ENCODE data around the gene DOCK4.

GRCh38 chr7:112254156-112254555 lies 48.0 kb upstream of the DOCK4 start:
- TF ChIP-seq CTCF (conservative IDR thresholded peaks at IDR 0.05) (no peak), ZFX (IDR thresholded peaks at IDR 0.05) (no peak)

Measured in C4-2B (cell line).